ENCODE measurements around the gene LZTS2.

The LZTS2 gene

GRCh38 chr10:100997360-100998182 is 2.0 kb upstream of the LZTS2 start:
- H3K4me3 Mint-ChIP-seq = peak overlapping the region; percentile 84
- CTCF ChIA-PET = interaction anchor here (0.6 to 12.0 kb wide), 24 partner anchors 9 to 487 kb away, joined by 3 to 169 read pairs (median 4); partner anchors contain the start of genes HIF1AN, MRPL43, PDZD7 and SEMA4G
- peaks cover 8% of the 10 kb centered on the region for H3K27me3 Mint-ChIP-seq
- H3K4me1 Mint-ChIP-seq = peaks cover 29% of the 10 kb centered on the region
- H3K9me3 Mint-ChIP-seq = no peaks in the 10 kb centered on the region
- DNase-seq = peak; percentile 84
- peak overlapping the region; percentile 89 for H3K27ac Mint-ChIP-seq
- H3K36me3 Mint-ChIP-seq = peaks cover 18% of the 10 kb centered on the region

DNA sequence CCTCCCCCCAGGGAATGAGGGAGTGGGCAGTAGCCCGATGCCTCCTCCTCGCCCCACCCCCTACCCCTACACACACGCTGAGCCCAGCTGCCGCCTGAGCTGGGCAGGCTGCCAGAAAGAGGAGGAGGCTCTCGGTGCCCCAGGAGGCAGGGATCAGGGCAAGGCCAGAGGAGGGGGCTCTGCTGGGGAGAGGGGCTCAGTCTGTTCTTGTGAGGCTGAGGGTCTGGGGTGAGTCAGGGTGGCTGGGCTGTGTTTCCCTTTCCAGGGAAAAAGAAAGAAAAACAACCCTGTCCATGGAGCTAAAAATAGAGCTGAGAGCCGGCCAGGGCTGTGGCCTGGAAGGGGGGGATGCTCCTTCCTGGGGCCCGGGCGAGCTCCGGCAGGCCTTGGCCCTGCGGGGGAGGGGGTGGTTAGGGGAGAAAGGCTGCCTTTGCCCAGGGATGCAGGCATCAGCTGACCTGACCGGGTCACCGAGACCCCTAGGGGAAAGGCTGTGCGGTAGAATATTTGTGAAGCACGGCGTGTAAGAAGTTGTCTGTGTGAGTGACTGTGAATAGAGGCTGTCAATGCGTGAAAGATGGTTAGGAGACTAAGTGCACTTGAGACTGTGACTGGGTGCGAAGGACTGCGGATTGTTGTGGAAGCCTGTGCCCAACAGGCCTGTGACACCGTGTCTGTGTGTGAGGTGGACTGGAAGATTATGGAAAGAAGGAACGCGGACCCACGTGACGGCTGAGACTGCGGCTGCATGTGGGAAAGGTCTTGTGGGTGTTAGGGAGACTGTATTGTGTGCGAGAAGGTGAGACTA is 1.2 kb upstream of the LZTS2 start:
- Mint-ChIP-seq H3K27ac (peak overlapping the region; percentile 89), H3K9me3 (no peaks in the 10 kb centered on the region), H3K4me1 (peaks cover 29% of the 10 kb centered on the region), H3K36me3 (peaks cover 13% of the 10 kb centered on the region), H3K4me3 (peak overlapping the region; percentile 84), H3K27me3 (peaks cover 8% of the 10 kb centered on the region)
- CTCF ChIA-PET = interaction anchor here (0.6 to 12.0 kb wide), 19 partner anchors 11 to 488 kb away, joined by 3 to 169 read pairs (median 4); partner anchors contain the start of genes HIF1AN, MRPL43, PDZD7 and SEMA4G
- peak; percentile 74 for DNase-seq

DNA sequence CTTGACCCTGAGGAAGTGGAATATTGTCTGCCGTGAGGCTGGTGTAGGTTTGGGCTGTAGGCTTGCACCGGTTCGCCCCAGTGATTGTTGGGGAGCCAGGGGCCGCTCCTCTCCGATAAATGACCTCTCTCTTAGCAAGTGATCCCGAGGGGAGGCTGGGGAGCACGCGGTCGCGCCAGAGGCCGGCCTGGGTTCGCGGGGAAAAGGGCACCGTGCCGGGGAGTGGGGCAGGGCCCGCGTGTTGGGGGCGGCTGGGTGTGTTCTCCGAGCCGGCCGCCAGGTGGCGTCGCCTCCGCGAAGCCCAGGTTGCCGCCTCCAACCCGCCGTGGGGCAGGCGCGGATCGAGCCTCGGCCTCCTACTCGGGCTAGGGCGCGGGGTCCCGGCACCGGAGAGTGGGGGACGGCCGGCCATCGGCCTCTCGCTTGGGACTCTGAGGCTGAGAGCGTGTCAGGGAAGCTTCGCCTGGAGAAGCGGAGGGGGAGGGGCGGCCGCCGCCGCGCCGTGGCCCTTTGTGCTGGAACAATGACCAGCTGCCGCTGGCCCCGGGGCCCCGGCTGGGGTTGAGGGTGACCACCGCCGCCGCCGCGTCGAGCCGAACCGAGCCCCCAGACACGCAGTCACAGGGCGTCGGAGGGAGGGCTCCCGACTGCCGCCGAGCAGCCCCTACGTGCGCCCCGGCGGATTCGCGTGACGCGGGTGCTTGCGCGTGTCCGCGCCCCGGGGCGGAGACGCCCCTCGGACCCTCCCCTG is 442 bp upstream of the LZTS2 start:
- Mint-ChIP-seq H3K27me3 (peaks cover 8% of the 10 kb centered on the region), H3K27ac (peak overlapping the region; percentile 89), H3K36me3 (peaks cover 9% of the 10 kb centered on the region), H3K4me1 (peaks cover 29% of the 10 kb centered on the region), H3K4me3 (peak overlapping the region; percentile 84), H3K9me3 (no peaks in the 10 kb centered on the region)
- DNase-seq = peak; percentile 82
- CTCF ChIA-PET = interaction anchor here (1.0 to 12.0 kb wide), 5 partner anchors 12 to 36 kb away, joined by 3 to 169 read pairs (median 13); partner anchors contain the start of genes MRPL43, PDZD7, SFXN3 and TWNK

DNA sequence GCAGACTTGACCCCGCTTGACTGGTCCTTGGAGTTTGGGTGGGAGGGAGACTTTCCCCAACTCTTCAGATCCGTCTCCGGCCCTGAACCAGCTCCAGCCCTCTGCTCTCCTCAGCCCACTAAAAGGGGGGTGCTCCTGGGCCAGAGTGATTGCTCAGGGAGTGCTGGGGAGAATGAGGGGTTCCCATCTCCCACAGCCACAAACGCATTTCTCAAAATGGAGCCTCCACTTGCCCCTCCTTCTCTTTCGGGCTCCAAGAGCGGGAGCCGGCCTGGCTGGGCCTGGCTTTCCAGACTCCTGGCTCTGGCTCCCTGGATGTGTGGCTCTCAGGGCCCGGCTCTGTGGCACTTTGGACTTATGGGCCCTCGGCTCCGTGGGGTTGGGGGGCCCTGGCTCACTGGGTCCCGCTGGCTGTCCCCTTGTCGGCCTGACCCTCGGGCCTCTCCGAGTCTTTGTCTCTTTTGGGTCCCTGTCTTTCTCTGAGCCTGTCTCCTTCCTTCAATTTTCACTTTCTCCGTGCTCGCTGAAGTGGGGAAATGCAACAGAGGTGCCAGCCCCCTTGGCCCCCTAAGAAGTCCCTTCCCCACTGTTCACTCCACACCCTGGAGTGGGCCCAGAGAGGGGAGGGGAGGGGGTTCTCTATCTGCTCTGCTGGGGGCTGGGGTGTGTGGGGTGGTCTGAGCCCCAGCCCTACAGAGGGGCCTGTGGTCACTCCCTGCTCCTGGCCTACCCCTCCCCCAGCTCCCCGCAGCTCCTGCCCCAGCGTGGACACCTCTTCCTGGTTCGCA is 713 bp downstream of the LZTS2 start:
- CTCF ChIA-PET = interaction anchor here (1.9 to 12.0 kb wide), 2 partner anchors 12 to 17 kb away, joined by 6 to 169 read pairs; no protein-coding TSS in a partner anchor
- Mint-ChIP-seq H3K9me3 (no peaks in the 10 kb centered on the region), H3K36me3 (peaks cover 5% of the 10 kb centered on the region)

GRCh38 chr10:101000915-101001658 is 1.5 kb downstream of the LZTS2 start:
- no peaks in the 10 kb centered on the region for H3K9me3 Mint-ChIP-seq
- H3K4me3 Mint-ChIP-seq = peak overlapping the region; percentile 64
- peaks cover 26% of the 10 kb centered on the region for H3K4me1 Mint-ChIP-seq
- H3K36me3 Mint-ChIP-seq = peaks cover 5% of the 10 kb centered on the region
- CTCF ChIA-PET = interaction anchor here (12.0 kb wide), 1 partner anchor 16 kb away, joined by 169 read pairs; no protein-coding TSS in a partner anchor
- peaks cover 8% of the 10 kb centered on the region for H3K27me3 Mint-ChIP-seq
- H3K27ac Mint-ChIP-seq = peak overlapping the region; percentile 8
- DNase-seq = no peak

More for the DNA sequence above, 713 bp downstream of the LZTS2 start:
- no peak overlapping the region for H3K27ac Mint-ChIP-seq
- DNase-seq = no peak
- H3K27me3 Mint-ChIP-seq = peaks cover 8% of the 10 kb centered on the region
- H3K4me3 Mint-ChIP-seq = peak overlapping the region; percentile 67
- H3K4me1 Mint-ChIP-seq = peaks cover 27% of the 10 kb centered on the region

- Mint-ChIP-seq H3K9me3 (no peaks in the 10 kb centered on the region), H3K36me3 (peaks cover 5% of the 10 kb centered on the region), H3K4me1 (peaks cover 20% of the 10 kb centered on the region), H3K4me3 (no peak overlapping the region), H3K27ac (no peak overlapping the region), H3K27me3 (peaks cover 8% of the 10 kb centered on the region)
- DNase-seq = no peak
- CTCF ChIA-PET = interaction anchor here (12.0 kb wide), 1 partner anchor 15 kb away, joined by 169 read pairs; no protein-coding TSS in a partner anchor
These were observed 2.0 kb downstream of the LZTS2 start for GRCh38 chr10:101001659-101002035.

DNA sequence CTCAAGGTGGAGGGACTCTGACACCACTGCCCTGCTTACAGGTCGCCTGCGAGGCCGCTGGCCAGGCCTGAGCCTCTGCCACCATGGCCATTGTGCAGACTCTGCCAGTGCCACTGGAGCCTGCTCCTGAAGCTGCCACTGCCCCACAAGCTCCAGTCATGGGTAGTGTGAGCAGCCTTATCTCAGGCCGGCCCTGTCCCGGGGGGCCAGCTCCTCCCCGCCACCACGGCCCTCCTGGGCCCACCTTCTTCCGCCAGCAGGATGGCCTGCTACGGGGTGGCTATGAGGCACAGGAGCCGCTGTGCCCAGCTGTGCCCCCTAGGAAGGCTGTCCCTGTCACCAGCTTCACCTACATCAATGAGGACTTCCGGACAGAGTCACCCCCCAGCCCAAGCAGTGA is 2.8 kb downstream of the LZTS2 start:
- CTCF ChIA-PET = interaction anchor here (1.2 to 12.0 kb wide), 2 partner anchors 10 to 14 kb away, joined by 4 to 169 read pairs; no protein-coding TSS in a partner anchor
- peaks cover 8% of the 10 kb centered on the region for H3K27me3 Mint-ChIP-seq
- no peaks in the 10 kb centered on the region for H3K9me3 Mint-ChIP-seq

GRCh38 chr10:101003639-101004206 is 4.1 kb downstream of the LZTS2 start:
- CTCF ChIA-PET = interaction anchor here (12.0 kb wide), 1 partner anchor 13 kb away, joined by 169 read pairs; no protein-coding TSS in a partner anchor
- Mint-ChIP-seq H3K27me3 (peaks cover 8% of the 10 kb centered on the region), H3K27ac (no peak overlapping the region), H3K4me1 (peaks cover 9% of the 10 kb centered on the region), H3K9me3 (no peaks in the 10 kb centered on the region), H3K4me3 (no peak overlapping the region), H3K36me3 (peaks cover 5% of the 10 kb centered on the region)
- DNase-seq = no peak

More for the DNA sequence above, 2.8 kb downstream of the LZTS2 start:
- Mint-ChIP-seq H3K36me3 (peaks cover 5% of the 10 kb centered on the region), H3K27ac (no peak overlapping the region), H3K4me1 (peaks cover 17% of the 10 kb centered on the region), H3K4me3 (no peak overlapping the region)
- DNase-seq = no peak

DNA sequence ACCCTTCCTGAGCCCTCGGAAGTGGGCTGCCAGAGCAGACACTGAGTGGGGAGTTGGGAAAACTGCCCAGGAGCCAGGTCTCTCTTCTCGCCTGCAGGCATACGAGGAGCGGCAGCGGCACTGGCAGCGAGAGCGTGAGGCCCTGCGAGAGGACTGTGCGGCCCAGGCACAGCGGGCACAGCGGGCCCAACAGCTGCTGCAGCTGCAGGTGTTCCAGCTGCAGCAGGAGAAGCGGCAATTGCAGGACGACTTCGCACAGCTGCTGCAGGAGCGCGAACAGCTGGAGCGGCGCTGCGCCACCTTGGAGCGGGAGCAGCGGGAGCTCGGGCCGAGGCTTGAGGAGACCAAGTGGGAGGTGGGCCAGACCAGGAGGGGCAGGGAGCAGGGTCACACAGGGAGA is 5.8 kb downstream of the LZTS2 start:
- Mint-ChIP-seq H3K4me1 (peaks cover 6% of the 10 kb centered on the region), H3K36me3 (peaks cover 5% of the 10 kb centered on the region), H3K27me3 (peaks cover 8% of the 10 kb centered on the region), H3K4me3 (no peak overlapping the region), H3K27ac (no peak overlapping the region), H3K9me3 (no peaks in the 10 kb centered on the region)
- DNase-seq = no peak
- CTCF ChIA-PET = interaction anchor here (12.0 kb wide), 1 partner anchor 12 kb away, joined by 169 read pairs; no protein-coding TSS in a partner anchor

DNA sequence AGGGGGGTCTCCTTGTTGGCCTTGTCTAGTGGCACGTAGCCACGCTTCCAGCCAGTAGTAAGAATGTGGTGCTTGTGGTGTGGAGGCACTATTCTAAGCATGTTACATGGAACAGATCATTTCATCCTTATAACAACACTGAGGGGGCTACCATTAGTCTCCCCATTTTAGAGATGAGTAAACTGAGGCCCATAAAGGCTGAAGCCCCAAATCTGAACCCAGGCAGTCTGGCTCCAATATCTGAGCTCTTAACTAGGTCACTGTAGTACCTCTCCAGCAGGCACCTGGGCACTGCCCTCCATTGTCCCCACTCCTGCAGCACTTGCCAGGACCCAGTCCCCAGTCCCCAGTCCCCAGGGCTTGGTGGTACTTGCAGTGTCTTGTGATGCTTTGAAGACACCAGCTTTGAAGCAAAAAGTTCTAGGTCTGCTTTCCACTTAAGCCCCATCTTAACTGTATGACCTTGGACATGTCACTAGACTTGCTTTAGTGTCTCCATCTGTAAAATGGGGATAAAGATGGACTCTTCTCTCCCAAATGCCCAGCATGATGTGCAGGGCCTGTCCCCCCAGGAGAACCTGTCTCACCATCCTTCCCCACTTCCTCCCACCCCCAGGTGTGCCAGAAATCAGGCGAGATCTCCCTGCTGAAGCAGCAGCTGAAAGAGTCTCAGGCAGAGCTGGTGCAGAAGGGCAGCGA is 6.4 kb downstream of the LZTS2 start:
- Mint-ChIP-seq H3K4me3 (no peak overlapping the region), H3K4me1 (peaks cover 2% of the 10 kb centered on the region), H3K36me3 (peaks cover 3% of the 10 kb centered on the region), H3K27ac (no peak overlapping the region), H3K9me3 (no peaks in the 10 kb centered on the region), H3K27me3 (peaks cover 1% of the 10 kb centered on the region)
- CTCF ChIA-PET = interaction anchor here (0.7 to 12.0 kb wide), 2 partner anchors 9 to 11 kb away, joined by 5 to 169 read pairs; no protein-coding TSS in a partner anchor
- DNase-seq = no peak

DNA sequence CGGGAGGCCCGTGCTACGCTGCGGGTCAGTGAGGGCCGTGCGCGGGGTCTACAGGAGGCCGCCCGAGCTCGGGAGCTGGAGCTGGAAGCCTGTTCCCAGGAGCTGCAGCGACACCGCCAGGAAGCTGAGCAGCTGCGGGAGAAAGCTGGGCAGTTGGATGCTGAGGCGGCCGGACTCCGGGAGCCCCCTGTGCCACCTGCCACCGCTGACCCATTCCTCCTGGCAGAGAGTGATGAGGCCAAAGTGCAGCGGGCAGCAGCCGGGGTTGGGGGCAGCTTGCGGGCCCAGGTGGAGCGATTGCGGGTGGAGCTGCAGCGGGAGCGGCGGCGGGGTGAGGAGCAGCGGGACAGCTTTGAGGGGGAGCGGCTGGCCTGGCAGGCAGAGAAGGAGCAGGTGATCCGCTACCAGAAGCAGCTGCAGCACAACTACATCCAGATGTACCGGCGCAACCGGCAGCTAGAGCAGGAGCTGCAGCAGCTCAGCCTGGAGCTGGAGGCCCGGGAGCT is 7.0 kb downstream of the LZTS2 start:
- Mint-ChIP-seq H3K4me1 (no peaks in the 10 kb centered on the region), H3K4me3 (no peak overlapping the region), H3K27me3 (no peaks in the 10 kb centered on the region), H3K36me3 (peaks cover 2% of the 10 kb centered on the region), H3K27ac (no peak overlapping the region), H3K9me3 (no peaks in the 10 kb centered on the region)
- no peak for DNase-seq
- CTCF ChIA-PET = interaction anchor here (0.7 to 12.0 kb wide), 2 partner anchors 10 kb away, joined by 5 to 169 read pairs; no protein-coding TSS in a partner anchor

All from activated naive CD4-positive, alpha-beta T cell treated with anti-CD3 and anti-CD28 coated beads, Interleukin-2, amount 10 ng/mL, durations not matched to agents 7 days and 5 days (primary cell).